ENCODE results near the gene NCBP1. TPM values are rescaled to one million over a fixed set of nuclear protein-coding genes. Genes with fewer than 3 reads are reported as not detected.

Gene NCBP1
- total and polyA plus RNA-seq, 9 of the 15 experiments (the other 6 are each of a cell fraction or from before 2014, with no cell fraction given) = 29.4 to 69.7 (median 57.5) TPM

GRCh38 chr9:97632985-97633858, at the start of gene NCBP1, which contains the start of gene TSTD2 (continued):
- no peak for TF ChIP-seq JUNB (CRISPR knock-in tag; conservative IDR thresholded peaks at IDR 0.05)
- TF ChIP-seq MED1 (CRISPR knock-in tag; IDR thresholded peaks at IDR 0.05; ENCODE audit: borderline replicate concordance) = no peak
- peak; percentile 95 for TF ChIP-seq TFAP4 (CRISPR knock-in tag; IDR thresholded peaks at IDR 0.05; ENCODE audit: borderline replicate concordance)
- TF ChIP-seq, protein P1, sequence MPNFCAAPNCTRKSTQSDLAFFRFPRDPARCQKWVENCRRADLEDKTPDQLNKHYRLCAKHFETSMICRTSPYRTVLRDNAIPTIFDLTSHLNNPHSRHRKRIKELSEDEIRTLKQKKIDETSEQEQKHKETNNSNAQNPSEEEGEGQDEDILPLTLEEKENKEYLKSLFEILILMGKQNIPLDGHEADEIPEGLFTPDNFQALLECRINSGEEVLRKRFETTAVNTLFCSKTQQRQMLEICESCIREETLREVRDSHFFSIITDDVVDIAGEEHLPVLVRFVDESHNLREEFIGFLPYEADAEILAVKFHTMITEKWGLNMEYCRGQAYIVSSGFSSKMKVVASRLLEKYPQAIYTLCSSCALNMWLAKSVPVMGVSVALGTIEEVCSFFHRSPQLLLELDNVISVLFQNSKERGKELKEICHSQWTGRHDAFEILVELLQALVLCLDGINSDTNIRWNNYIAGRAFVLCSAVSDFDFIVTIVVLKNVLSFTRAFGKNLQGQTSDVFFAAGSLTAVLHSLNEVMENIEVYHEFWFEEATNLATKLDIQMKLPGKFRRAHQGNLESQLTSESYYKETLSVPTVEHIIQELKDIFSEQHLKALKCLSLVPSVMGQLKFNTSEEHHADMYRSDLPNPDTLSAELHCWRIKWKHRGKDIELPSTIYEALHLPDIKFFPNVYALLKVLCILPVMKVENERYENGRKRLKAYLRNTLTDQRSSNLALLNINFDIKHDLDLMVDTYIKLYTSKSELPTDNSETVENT (CRISPR knock-in tag; IDR thresholded peaks at IDR 0.05) = no peak; the same call in 1 of the 2 replicates
- TF ChIP-seq, protein P2, sequence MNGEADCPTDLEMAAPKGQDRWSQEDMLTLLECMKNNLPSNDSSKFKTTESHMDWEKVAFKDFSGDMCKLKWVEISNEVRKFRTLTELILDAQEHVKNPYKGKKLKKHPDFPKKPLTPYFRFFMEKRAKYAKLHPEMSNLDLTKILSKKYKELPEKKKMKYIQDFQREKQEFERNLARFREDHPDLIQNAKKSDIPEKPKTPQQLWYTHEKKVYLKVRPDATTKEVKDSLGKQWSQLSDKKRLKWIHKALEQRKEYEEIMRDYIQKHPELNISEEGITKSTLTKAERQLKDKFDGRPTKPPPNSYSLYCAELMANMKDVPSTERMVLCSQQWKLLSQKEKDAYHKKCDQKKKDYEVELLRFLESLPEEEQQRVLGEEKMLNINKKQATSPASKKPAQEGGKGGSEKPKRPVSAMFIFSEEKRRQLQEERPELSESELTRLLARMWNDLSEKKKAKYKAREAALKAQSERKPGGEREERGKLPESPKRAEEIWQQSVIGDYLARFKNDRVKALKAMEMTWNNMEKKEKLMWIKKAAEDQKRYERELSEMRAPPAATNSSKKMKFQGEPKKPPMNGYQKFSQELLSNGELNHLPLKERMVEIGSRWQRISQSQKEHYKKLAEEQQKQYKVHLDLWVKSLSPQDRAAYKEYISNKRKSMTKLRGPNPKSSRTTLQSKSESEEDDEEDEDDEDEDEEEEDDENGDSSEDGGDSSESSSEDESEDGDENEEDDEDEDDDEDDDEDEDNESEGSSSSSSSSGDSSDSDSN (IDR thresholded peaks at IDR 0.05; ENCODE audit: borderline replicate concordance in 1 of 2, low read depth in 2 of 2, low read length in 2 of 2) = peak in 1 of 2 experiments; percentile 51; a peak in 2 of 4 replicates
- peak in 1 of 2 experiments; percentile 5; a peak in 1 of 4 replicates for TF ChIP-seq TBL1XR1 (IDR thresholded peaks at IDR 0.05; ENCODE audit: low read length in 2 of 2)
- TF ChIP-seq, protein P3, sequence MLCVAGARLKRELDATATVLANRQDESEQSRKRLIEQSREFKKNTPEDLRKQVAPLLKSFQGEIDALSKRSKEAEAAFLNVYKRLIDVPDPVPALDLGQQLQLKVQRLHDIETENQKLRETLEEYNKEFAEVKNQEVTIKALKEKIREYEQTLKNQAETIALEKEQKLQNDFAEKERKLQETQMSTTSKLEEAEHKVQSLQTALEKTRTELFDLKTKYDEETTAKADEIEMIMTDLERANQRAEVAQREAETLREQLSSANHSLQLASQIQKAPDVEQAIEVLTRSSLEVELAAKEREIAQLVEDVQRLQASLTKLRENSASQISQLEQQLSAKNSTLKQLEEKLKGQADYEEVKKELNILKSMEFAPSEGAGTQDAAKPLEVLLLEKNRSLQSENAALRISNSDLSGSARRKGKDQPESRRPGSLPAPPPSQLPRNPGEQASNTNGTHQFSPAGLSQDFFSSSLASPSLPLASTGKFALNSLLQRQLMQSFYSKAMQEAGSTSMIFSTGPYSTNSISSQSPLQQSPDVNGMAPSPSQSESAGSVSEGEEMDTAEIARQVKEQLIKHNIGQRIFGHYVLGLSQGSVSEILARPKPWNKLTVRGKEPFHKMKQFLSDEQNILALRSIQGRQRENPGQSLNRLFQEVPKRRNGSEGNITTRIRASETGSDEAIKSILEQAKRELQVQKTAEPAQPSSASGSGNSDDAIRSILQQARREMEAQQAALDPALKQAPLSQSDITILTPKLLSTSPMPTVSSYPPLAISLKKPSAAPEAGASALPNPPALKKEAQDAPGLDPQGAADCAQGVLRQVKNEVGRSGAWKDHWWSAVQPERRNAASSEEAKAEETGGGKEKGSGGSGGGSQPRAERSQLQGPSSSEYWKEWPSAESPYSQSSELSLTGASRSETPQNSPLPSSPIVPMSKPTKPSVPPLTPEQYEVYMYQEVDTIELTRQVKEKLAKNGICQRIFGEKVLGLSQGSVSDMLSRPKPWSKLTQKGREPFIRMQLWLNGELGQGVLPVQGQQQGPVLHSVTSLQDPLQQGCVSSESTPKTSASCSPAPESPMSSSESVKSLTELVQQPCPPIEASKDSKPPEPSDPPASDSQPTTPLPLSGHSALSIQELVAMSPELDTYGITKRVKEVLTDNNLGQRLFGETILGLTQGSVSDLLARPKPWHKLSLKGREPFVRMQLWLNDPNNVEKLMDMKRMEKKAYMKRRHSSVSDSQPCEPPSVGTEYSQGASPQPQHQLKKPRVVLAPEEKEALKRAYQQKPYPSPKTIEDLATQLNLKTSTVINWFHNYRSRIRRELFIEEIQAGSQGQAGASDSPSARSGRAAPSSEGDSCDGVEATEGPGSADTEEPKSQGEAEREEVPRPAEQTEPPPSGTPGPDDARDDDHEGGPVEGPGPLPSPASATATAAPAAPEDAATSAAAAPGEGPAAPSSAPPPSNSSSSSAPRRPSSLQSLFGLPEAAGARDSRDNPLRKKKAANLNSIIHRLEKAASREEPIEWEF (CRISPR knock-in tag; IDR thresholded peaks at IDR 0.05) = no peak
- TF ChIP-seq, protein P4, sequence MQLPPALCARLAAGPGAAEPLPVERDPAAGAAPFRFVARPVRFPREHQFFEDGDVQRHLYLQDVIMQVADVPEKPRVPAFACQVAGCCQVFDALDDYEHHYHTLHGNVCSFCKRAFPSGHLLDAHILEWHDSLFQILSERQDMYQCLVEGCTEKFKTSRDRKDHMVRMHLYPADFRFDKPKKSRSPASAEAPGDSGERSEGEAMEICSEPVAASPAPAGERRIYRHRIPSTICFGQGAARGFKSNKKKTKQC (CRISPR knock-in tag; IDR thresholded peaks at IDR 0.05) = peak; percentile 94
- TF ChIP-seq HMG20A (CRISPR knock-in tag; conservative IDR thresholded peaks at IDR 0.05) = no peak
- TF ChIP-seq SMAD4 (CRISPR knock-in tag; conservative IDR thresholded peaks at IDR 0.05) = peak; percentile 83
- TF ChIP-seq ZNF395 (CRISPR knock-in tag; IDR thresholded peaks at IDR 0.05) = peak; percentile 83; the same call in 1 of the 2 replicates
